B cell (primary cell): ENCODE results near the gene INTS12. TPM values are rescaled to one million over a fixed set of nuclear protein-coding genes. Genes with fewer than 3 reads are reported as not detected.

Experiments used
- ATAC-seq: fragments of 200-7000 bp; cut with Tn5 transposase; one replicate; pipeline ENCODE4 v1.10.0; 2021; ENCODE audit warnings: low read depth, mild to moderate bottlenecking, moderate number of reproducible peaks, moderate library complexity
- CTCF ChIA-PET: fragments of 350-600 bp; sonication (Branson Sonifier 250); formaldehyde crosslinking; loops from one replicate; lab custom pipeline; 2021; ENCODE audit warnings: antibody characterized with exemption, inconsistent platforms; lab: Charles Lee
- POLR2A ChIA-PET: fragments of 350-600 bp; sonication (Branson Sonifier 250); formaldehyde crosslinking; loops from one replicate; lab custom pipeline; 2021; ENCODE audit warnings: antibody characterized with exemption; lab: Charles Lee
- DNase-seq: peaks from one replicate; pipeline ENCODE4 v3.0.0; 2013
- H2AFZ ChIP-seq: 2 replicates; pipeline ENCODE4 v1.6.1; 2012; ENCODE audit warnings: mild to moderate bottlenecking, low read depth, low read length; ENCODE audit not compliant: insufficient read depth, poor library complexity, severe bottlenecking
- H3K27ac ChIP-seq, 2 donors: 1 replicate in 1 of 2; 2 replicates in 1 of 2; pipeline ENCODE4 v1.5.1; 2012 to 2013; ENCODE audit warnings: low read length in 2 of 2, mild to moderate bottlenecking in 2 of 2, moderate library complexity in 1 of 2
- H3K27me3 ChIP-seq, 4 experiments: fragments of 200-600 bp in 1 of 4; sonication (generic) in 1 of 4; replicated peaks in 1 of 4; 1 replicate in 2 of 4; 2 replicates in 2 of 4; pipeline versions ENCODE4 v1.6.1 to v1.7.0; 2013 to 2016; ENCODE audit warnings: low read length in 3 of 4, mild to moderate bottlenecking in 2 of 4, mixed read lengths in 1 of 4, moderate library complexity in 1 of 4; ENCODE audit not compliant: insufficient read depth in 4 of 4, control insufficient read depth in 3 of 4; ENCODE audit errors: control extremely low read depth in 1 of 4
- H3K36me3 ChIP-seq, 2 experiments: replicated peaks in 1 of 2; 1 replicate in 1 of 2; 2 replicates in 1 of 2; pipeline versions ENCODE4 v1.6.1 to v1.7.1; 2013; ENCODE audit warnings: low read length in 1 of 2; ENCODE audit not compliant: insufficient read depth in 2 of 2, control insufficient read depth in 1 of 2; ENCODE audit errors: control extremely low read depth in 1 of 2, extremely low read depth in 1 of 2
- H3K4me1 ChIP-seq, 2 donors: fragments of 200-600 bp in 1 of 2; sonication (generic) in 1 of 2; 1 replicate in 1 of 2; 2 replicates in 1 of 2; pipeline versions ENCODE4 v1.5.1 to v1.6.1; 2013 to 2017; ENCODE audit warnings: low read length in 2 of 2; ENCODE audit not compliant: control insufficient read depth in 2 of 2, insufficient read depth in 2 of 2
- H3K4me2 ChIP-seq: replicated peaks from 2 replicates; pipeline ENCODE3; 2012; ENCODE audit warnings: mild to moderate bottlenecking, low read depth, low read length; ENCODE audit not compliant: poor library complexity, severe bottlenecking
- H3K4me3 ChIP-seq, 5 experiments: fragments of 200-600 bp in 1 of 5; sonication (generic) in 1 of 5; 1 replicate in 3 of 5; 2 replicates in 2 of 5; pipeline versions ENCODE4 v1.5.1 to v1.7.0; 2011 to 2016; ENCODE audit warnings: low read length in 4 of 5, mild to moderate bottlenecking in 4 of 5, low read depth in 2 of 5, control low read depth in 1 of 5, moderate library complexity in 1 of 5; ENCODE audit not compliant: insufficient read depth in 1 of 5; ENCODE audit errors: control extremely low read depth in 1 of 5, extremely low read depth in 1 of 5
- H3K79me2 ChIP-seq: fragments of 200-600 bp; sonication (generic); one replicate; pipeline ENCODE4 v1.6.0; 2016; ENCODE audit warnings: low read length; ENCODE audit not compliant: control insufficient read depth, insufficient read depth
- H3K9ac ChIP-seq: fragments of 200-600 bp; sonication (generic); 2 replicates; pipeline ENCODE4 v1.6.1; 2017; ENCODE audit warnings: mild to moderate bottlenecking, low read length, moderate library complexity
- H3K9me3 ChIP-seq, 3 donors: one replicate each; pipeline versions ENCODE4 v1.6.1 to v1.7.1; 2013; ENCODE audit warnings: low read length in 2 of 3; ENCODE audit not compliant: control insufficient read depth in 2 of 3, insufficient read depth in 1 of 3; ENCODE audit errors: control extremely low read depth in 1 of 3
- H4K20me1 ChIP-seq: 2 replicates; pipeline ENCODE4 v1.6.0; 2012; ENCODE audit warnings: mild to moderate bottlenecking, low read length; ENCODE audit not compliant: insufficient read depth, control insufficient read depth, poor library complexity, severe bottlenecking
- H3K27ac Mint-ChIP-seq: one replicate; pipeline ENCODE4 v1.8.0; 2021; ENCODE audit warnings: mixed read lengths
- H3K27me3 Mint-ChIP-seq: one replicate; pipeline ENCODE4 v1.8.0; 2021; ENCODE audit warnings: mixed read lengths
- H3K4me1 Mint-ChIP-seq: one replicate; pipeline ENCODE4 v1.8.0; 2021; ENCODE audit warnings: mixed read lengths
- H3K4me3 Mint-ChIP-seq: one replicate; pipeline ENCODE4 v1.8.0; 2021; ENCODE audit warnings: mixed read lengths
- H3K9me3 Mint-ChIP-seq: one replicate; pipeline ENCODE4 v1.8.0; 2022; ENCODE audit warnings: mixed read lengths; ENCODE audit not compliant: insufficient read depth
- EZH2 ChIP-seq: IDR thresholded peaks from 2 replicates; pipeline ENCODE4 v1.6.1; 2012; ENCODE audit warnings: borderline replicate concordance, low read depth, mild to moderate bottlenecking, moderate library complexity, low read length; ENCODE audit not compliant: insufficient read depth, poor library complexity, severe bottlenecking
- WGBS: methylation state at CpG from one replicate; pipeline ENCODE4 v1.1.5; 2013; ENCODE audit warnings: missing lambda C conversion rate; ENCODE audit not compliant: insufficient coverage; 5-methylcytosine and 5-hydroxymethylcytosine counted together
- intact Hi-C: fragments of 100-400 bp; cut with micrococcal nuclease; formaldehyde crosslinking; loops from one replicate; pipeline ENCODE4 v1.10.0; 2022
- polyA plus RNA-seq: library from polyadenylated mRNA; depleted of rRNA; stranded (reverse); fragments of >200 nt; gene quantifications from 2 replicates; pipeline ENCODE4 v1.2.3, GENCODE V29; 2012
- total RNA-seq, 2 donors: library from RNA; stranded (reverse); fragments of 120-200 nt in 1 of 2; gene quantifications; 1 replicate in 1 of 2; 2 replicates in 1 of 2; pipeline versions ENCODE4 v1.2.3 to v1.2.4, GENCODE V29; 2013 to 2022
- TF ChIP-seq, protein P1 (sequence below): fragments of 200-600 bp; IDR thresholded peaks from one replicate; pipeline ENCODE4 v1.8.0; 2022; ENCODE audit warnings: antibody characterized with exemption, mild to moderate bottlenecking

Gene INTS12
- total and polyA plus RNA-seq, 2 donors (not counting 1 experiment from before 2014, with no cell fraction given), result 19.1 to 21.6 TPM

DNA sequence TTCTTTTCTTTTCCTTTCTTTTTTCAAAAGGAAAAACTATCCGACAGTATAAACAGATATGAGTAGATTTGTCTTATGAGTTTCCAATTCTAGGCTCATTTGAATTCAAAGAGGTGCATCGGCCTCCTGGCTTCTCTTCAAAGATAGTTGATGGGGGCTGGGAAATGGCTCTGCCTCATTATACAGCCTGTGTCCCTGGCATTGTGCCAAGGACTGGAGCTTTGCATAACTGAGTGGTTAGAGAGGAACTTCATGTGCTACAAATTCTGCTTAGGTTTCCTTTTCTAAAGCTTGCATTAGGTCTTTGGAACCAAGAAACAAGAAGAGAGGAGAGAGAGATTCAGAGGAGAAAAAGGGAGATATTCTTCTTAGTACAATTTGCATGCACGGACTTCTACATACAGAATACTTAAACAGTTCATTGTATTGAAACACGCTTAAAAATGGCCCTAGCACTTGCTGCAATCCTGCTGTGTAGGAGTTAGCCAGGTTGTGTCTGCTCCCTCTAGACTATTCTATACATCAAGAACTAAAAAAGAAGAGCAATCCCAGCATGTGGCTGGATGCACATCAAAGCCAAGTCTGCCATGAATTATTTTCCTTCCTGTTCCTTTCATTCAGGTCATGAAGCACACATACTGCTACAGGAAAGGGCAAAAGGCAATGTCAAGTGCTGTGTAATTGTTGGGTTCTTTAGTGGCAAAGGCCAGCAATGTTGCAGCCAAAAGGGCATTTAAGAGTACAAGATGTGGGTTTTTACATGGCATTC, 70.9 kb downstream of the INTS12 start:
- Histone ChIP-seq H3K9me3 (no peaks in the 10 kb centered on the region), H3K4me3 (no peak overlapping the region), H3K9ac (no peak overlapping the region), H3K79me2 (no peaks in the 10 kb centered on the region), H4K20me1 (no peaks in the 10 kb centered on the region), H3K4me1 (peaks cover 7 to 12% of the 10 kb centered on the region in 2 donors), H2AFZ (peak overlapping the region; percentile 3), H3K4me2 (peak overlapping the region; percentile 10), H3K27me3 (no peaks in the 10 kb centered on the region), H3K27ac (no peak overlapping the region), H3K36me3 (no peaks in the 10 kb centered on the region)
- TF ChIP-seq EZH2, result no peak
- TF ChIP-seq, protein P1, sequence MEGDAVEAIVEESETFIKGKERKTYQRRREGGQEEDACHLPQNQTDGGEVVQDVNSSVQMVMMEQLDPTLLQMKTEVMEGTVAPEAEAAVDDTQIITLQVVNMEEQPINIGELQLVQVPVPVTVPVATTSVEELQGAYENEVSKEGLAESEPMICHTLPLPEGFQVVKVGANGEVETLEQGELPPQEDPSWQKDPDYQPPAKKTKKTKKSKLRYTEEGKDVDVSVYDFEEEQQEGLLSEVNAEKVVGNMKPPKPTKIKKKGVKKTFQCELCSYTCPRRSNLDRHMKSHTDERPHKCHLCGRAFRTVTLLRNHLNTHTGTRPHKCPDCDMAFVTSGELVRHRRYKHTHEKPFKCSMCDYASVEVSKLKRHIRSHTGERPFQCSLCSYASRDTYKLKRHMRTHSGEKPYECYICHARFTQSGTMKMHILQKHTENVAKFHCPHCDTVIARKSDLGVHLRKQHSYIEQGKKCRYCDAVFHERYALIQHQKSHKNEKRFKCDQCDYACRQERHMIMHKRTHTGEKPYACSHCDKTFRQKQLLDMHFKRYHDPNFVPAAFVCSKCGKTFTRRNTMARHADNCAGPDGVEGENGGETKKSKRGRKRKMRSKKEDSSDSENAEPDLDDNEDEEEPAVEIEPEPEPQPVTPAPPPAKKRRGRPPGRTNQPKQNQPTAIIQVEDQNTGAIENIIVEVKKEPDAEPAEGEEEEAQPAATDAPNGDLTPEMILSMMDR, result no peak
- DNase-seq (peak; percentile 55), ATAC-seq (peak; percentile 53)
- H3K27me3 Mint-ChIP-seq, result no peaks in the 10 kb centered on the region
- H3K4me3 Mint-ChIP-seq, result no peak overlapping the region
- POLR2A ChIA-PET, result no interaction called here
- peaks cover 15% of the 10 kb centered on the region for H3K4me1 Mint-ChIP-seq
- CTCF ChIA-PET, result no interaction called here
- intact Hi-C loops, result no loop called here
- no peaks in the 10 kb centered on the region for H3K9me3 Mint-ChIP-seq
- 46% methylated on average over 3 of the region's 4 CpGs for WGBS
- H3K27ac Mint-ChIP-seq, result no peak overlapping the region

DNA sequence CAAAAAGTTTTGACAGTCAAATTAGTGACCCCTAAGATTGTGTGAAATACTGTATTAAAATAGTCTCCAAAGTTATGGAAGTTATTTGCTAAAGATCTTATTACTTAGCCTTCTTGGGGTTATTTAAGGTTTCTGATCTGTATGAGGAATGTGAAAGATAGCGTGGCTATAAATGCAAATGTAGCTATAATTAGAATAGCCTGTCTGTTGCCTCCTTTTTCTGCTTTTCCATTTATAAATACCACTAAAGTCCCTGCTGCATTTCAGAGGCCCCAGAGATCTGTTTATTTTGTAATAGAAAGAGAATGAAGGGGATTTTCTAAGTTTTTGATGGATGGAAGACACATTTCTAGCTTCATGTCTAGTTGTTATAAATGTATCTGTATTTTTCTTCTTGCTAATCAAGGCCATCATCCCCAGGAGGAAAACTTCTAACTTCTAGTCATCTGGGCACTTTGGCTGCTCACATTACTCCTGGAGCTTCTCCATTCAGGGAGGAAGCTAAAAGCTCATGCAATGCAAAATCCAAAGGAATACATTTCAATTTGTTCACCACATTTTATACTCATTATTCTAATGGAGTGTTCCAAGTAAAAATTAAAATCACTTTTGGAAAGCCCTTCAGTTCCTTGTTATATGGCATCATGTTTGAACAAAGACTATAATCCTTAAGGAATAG, 73.9 kb downstream of the INTS12 start:
- Histone ChIP-seq H2AFZ (no peak overlapping the region), H3K27me3 (no peaks in the 10 kb centered on the region), H3K9ac (no peak overlapping the region), H3K4me1 (peaks cover 7 to 12% of the 10 kb centered on the region in 2 donors), H4K20me1 (no peaks in the 10 kb centered on the region), H3K79me2 (no peaks in the 10 kb centered on the region), H3K36me3 (no peaks in the 10 kb centered on the region), H3K27ac (no peak overlapping the region), H3K4me2 (no peak overlapping the region), H3K9me3 (no peaks in the 10 kb centered on the region), H3K4me3 (no peak overlapping the region)
- no peak for ATAC-seq
- intact Hi-C loops, result no loop called here
- H3K27ac Mint-ChIP-seq, result no peak overlapping the region
- H3K9me3 Mint-ChIP-seq, result no peaks in the 10 kb centered on the region
- no CpG with 5 or more reads among the region's 1 CpG for WGBS
- CTCF ChIA-PET, result no interaction called here
- TF ChIP-seq, protein P1, result no peak
- no peak for TF ChIP-seq EZH2
- peaks cover 15% of the 10 kb centered on the region for H3K4me1 Mint-ChIP-seq
- no peak overlapping the region for H3K4me3 Mint-ChIP-seq
- H3K27me3 Mint-ChIP-seq, result no peaks in the 10 kb centered on the region
- POLR2A ChIA-PET, result no interaction called here
- no peak for DNase-seq
